GF-D8 (cell line): ENCODE measurements around the gene CGRRF1.

Experiments used
- DNase-seq: peaks from one replicate; lab custom pipeline; 2025; lab: John Stamatoyannopoulos, UW

The CGRRF1 gene

GRCh38 chr14:54489731-54490444 is 19.8 kb upstream of the CGRRF1 start:
- no peak for DNase-seq

DNA sequence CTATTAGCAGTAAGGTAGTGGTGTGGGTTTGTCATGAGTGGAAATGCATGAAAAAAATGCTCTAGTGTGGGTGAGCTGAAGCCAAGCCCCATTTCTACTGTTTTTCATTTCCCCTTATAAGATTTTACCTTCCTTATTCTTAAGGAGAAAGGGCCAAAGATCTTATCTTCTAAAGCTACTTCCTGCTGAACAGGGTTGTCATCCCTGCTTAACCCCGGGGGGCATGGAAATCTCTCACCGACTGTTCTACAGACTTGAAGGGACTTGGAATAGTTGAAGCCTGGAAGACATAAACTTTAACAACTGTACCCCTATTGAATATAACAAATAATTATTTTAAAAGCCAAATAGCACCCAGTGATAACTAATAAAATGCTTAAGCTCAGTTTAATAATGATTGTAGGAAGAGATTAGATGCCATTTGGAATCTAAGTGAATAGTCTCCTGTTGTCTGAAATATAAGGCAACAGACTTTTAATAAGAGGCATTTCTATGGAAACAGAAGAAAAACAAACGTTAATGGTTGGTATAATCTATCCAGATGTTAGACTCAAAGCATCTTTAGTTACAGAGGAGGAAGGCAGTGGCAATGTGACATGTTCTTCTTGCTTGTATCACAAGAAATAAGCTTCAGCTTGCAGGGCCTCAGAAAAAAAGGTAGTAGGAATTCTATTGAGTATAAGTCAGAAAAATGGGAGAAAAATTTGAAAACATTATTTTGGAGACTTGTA is 19.1 kb upstream of the CGRRF1 start:
- DNase-seq = peak; percentile 43

DNA sequence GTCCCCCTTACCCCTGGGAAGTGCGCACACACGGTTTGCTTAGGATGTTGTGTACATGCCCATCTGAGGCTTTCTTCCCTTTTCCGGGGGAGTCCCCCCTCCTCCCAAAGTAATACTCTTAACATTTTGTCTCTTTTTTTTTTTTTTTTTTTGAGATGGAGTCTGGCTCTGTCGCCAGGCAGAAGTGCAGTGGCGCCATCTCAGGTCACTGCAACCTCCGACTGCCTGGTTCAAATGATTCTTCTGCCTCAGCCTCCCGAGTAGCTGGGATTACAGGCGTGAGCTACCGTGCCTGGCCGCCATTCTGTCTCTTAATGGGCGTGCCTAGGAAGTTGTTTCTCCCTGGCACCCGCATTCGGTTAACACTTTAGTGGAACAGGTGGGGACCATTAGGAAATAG is 16.4 kb upstream of the CGRRF1 start:
- no peak for DNase-seq

GRCh38 chr14:54497224-54497623 is 12.5 kb upstream of the CGRRF1 start:
- no peak for DNase-seq

DNA sequence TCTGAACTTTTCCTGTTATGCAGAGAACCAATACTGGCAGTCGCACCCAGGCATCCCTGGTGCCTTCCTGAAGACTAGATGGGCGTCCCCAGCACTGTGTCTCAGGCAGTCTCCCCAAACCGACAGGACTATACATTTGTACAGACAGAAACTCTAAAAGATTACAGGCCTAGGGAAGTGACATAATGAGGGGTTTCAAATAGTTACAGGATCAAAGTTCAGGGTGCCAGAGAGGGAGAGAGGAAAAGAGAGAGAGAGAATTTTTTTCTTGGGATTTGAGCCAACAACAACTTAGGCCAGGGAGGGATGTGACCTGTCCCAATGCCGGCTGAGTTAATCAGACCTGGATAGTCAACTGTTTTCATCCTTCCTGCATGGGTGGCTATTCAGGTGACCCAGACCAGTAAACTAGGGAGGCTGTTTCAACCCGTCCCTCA is 11.6 kb upstream of the CGRRF1 start:
- no peak for DNase-seq

DNA sequence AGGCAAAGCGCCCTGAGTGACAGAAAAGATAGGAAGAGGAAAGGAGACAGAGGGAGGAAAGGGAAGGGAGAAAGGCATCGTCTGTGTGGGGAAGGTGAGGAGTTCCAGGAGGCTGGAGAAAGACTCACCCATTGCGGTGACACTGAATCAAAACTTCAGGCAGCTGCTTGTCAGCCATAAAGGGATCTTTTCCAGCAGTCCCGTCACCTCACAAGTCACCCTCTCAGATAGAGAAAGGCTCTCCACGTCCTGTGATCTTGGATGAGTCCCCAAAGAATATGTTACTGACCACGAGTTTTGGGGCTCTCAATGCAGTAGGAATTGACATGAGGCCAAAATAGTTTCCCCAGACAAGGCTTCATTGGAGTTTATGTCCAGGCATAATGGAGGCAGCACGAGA is 11.1 kb upstream of the CGRRF1 start:
- no peak for DNase-seq

GRCh38 chr14:54500744-54501143 is 9.0 kb upstream of the CGRRF1 start:
- DNase-seq = no peak

DNA sequence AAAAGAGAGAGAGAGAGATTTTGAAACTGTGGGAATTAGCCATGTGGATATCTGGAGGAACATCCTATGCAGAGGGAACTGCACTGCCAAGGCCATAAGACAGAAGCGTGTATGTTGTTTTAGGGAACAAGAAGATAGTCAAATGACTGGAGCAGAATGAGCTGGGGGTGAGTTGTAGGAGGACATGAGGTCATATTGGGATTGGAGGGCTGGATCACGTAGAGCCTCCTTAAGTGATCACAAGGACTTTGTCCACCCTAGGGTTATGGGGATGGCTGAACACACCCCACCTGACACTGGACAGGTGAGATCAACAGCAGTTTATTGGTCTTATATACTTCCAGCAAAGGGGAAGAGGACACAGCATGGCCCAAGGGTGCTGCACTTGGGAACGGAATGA is 8.2 kb upstream of the CGRRF1 start:
- no peak for DNase-seq

GRCh38 chr14:54502602-54503001 is 7.1 kb upstream of the CGRRF1 start:
- DNase-seq = peak; percentile 7

DNA sequence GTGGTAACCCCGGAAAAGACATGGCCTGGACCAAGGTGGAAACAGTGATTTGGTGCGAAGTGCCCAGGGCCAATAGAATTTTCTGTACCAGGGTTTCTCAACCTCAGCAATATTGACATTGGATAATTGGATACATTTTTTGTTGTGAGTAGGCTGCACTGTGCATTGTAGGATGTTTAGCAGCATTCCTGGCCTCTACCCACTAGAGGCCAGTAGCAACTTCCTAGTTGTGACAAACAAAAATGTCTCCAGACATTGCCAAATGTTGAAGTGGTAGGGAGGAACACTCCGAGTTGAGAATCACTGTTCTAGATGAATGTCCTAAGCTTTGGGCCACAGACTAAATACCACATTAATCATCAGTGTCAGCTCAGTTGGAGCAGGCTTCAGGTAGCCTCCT is 6.2 kb upstream of the CGRRF1 start:
- DNase-seq = no peak

DNA sequence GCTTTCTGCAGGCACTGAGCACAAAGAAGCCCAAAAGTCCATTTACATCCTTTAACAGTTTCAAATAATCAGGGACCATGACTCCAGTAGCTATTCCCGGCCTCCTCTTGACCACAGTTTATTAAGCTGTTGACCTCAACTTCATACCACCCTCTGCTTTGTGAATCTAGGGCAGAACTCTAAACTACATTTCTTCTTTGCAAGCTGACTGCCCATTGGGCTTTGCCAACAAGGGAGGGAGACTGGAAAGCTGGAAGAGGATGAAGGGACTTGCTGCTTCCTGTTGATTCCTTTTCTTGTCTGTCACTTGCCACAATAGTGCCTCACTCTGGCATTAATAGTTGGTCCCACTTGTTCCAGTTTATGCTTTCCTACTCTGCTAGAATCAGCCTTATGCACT is 2.7 kb downstream of the CGRRF1 start:
- no peak for DNase-seq

DNA sequence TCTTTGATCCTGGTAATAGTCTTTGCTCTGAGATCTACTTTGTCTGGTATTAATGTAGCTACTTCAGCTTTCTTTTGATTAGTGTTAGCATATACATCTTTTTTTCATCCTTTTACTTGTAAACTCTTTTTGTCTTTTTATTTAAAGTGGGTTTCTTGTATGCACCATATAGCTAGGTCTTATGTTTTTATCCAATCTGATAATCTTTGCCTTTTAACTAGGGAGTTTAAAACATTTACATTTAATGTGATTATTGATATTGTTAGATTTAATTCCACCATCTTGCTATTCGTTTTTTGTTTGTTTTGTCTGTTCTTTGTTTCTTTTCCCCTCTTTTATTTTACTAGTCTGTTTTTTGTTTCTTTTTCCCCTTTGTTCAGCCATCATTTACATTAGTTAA is 6.0 kb downstream of the CGRRF1 start:
- no peak for DNase-seq

- DNase-seq = no peak
Observed at GRCh38 chr14:54516709-54517108, 7.0 kb downstream of the CGRRF1 start.

- DNase-seq = no peak
Observed at GRCh38 chr14:54524410-54524809, 14.7 kb downstream of the CGRRF1 start.

DNA sequence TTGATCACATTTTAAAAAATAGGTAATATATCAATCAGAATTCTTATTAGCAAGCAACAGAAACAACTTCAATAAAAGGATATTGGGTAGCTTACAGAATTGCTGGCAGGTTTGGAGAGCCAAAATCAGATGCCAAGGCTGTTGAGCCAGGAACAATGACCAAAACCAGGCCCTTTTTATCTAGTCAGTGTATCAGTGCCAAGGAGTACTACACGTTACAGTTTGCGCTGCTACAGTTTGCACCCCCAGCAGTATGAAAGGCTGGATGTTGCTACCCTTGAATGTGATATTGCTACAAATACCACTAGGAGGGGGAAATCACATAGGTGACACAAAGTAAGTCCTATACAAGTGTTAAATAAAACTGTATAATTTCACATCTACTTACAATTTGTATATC is 19.3 kb downstream of the CGRRF1 start:
- DNase-seq = no peak

DNA sequence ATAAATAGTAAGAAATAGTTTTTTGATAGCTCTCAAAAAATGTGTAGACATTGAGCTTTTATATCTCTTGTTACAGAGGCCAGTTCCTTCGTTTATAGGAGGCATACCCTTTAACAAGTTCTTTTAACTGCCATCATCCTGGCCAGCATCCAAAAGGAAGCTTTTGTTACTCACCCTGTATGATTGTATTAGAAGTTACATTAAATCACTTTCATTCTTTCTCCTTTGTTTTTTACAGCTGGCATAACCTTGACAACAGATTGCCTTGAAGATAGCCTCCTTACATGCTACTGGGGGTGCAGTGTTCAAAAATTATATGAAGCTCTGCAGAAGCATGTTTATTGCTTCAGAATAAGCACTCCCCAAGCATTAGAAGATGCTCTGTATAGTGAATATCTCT is 20.1 kb downstream of the CGRRF1 start:
- no peak for DNase-seq

DNA sequence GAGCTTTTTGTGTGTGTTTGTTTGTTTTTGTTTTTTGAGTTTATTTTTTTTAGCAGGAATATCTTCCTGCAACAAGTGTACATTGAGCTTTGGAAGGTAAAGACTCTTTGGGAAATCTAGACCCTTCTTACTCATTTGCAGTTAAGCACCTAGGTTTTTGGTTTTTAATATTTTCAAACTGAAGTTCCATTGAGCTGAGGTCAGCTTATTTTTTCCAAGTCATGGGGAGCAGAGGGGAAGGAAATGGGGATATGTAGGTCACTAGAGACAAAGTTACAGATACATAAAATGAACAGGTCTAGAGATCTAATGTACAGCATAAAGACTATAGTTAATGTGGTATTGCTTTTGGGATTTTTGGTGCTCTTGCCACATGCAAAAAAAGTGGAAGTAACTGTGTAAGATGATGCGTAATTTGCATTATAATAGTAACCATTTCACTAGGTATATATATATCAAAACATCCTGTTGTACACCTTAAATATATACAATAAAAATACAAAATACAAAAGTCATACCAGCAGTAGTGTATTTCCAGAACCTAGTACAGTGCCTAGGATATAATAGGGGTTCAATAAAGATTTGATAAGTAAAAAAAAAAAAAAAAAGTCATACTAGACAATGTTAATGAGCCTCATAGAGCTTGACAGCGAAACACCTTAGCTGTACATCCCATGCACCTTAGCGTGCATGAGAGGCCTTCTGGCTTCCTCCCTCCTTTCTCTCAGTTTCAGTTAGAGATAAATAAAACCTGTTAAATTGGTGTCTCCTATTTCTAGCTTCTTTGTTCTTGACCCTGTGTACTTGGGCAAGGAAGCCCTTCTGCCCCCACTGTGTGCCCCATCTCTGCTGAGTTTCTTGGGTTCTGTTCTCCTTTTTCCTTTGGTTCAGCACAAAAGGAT is 22.7 kb downstream of the CGRRF1 start:
- no peak for DNase-seq

DNA sequence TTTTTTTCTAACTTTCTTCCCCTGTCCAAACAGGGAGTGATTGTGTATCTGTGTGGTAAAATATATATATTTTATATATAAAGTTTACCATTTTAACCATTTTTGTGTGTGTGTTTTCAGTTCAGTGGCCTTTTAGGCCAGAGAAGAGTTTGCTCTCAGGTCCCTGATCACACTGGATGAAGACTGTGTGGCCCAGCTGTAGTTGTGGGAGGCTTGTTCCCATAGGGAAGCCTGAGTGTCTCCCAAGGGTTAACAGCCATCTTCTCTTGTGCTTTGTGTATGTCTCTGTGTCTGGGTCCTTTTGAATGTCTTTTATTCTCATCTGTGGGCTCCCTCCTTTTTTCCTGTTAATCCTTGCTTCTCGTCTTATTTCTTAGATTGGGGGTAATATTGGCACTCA is 23.4 kb downstream of the CGRRF1 start:
- no peak for DNase-seq

DNA sequence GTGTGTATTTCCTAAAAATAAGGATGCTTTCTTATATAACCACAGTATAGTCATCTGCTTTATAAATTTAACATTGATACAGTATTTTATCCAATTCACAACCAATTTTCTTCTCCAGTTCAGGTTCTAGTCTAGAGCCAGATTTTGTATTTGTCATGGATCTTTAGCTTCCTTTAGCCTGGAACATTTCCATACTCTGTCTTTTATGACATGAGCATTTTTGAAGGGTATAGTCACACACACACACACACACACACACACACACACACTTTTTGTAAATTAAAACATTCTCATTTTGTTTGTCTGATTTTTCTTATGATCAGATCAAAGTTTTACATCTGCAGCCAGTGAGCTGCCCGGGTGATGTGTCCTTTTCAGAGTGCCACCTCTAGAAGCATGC is 25.4 kb downstream of the CGRRF1 start:
- DNase-seq = no peak

GRCh38 chr14:54535646-54536045 is 25.9 kb downstream of the CGRRF1 start:
- DNase-seq = no peak

- DNase-seq = no peak
Observed at GRCh38 chr14:54537651-54538050, 27.9 kb downstream of the CGRRF1 start.

DNA sequence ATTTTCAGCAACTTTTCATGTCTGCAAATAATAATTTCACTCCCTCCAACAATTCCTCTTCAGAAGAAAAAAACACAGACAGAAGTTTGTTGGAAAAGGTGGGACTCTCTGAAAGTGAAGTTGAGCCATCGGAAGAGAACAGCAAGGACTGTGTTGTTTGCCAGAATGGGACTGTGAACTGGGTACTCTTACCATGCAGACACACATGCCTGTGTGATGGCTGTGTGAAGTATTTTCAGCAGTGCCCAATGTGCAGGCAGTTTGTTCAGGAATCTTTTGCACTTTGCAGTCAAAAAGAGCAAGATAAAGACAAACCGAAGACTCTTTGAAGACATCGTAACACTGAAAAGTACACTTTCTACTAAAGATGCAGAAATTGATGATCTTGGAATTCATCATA is 28.3 kb downstream of the CGRRF1 start:
- no peak for DNase-seq

GRCh38 chr14:54547583-54547982 is 37.9 kb downstream of the CGRRF1 start:
- no peak for DNase-seq
